Lung microvascular endothelial cell (primary cell): ENCODE results near the gene INAFM2. TPM values are rescaled to one million over a fixed set of nuclear protein-coding genes. Genes with fewer than 3 reads are reported as not detected.

Source experiments
- DNase-seq, 2 donors: peaks; one replicate each; pipeline versions ENCODE4 v3.0.0 to v3.0.0-alpha.2; 2010; ENCODE audit warnings: low read depth in 2 of 2
- total RNA-seq: library from RNA; depleted of rRNA; stranded (reverse); fragments of >200 nt; gene quantifications from 2 replicates; pipeline ENCODE4 v1.2.1, GENCODE V29; 2014

The INAFM2 gene
- total RNA-seq, 1 donor from 2014 or later, result 14.1 TPM

GRCh38 chr15:40306371-40306770 is 17.1 kb upstream of the INAFM2 start:
- no peak for DNase-seq

- DNase-seq, result no peak
Measured at GRCh38 chr15:40306908-40307307, 16.6 kb upstream of the INAFM2 start.

DNA sequence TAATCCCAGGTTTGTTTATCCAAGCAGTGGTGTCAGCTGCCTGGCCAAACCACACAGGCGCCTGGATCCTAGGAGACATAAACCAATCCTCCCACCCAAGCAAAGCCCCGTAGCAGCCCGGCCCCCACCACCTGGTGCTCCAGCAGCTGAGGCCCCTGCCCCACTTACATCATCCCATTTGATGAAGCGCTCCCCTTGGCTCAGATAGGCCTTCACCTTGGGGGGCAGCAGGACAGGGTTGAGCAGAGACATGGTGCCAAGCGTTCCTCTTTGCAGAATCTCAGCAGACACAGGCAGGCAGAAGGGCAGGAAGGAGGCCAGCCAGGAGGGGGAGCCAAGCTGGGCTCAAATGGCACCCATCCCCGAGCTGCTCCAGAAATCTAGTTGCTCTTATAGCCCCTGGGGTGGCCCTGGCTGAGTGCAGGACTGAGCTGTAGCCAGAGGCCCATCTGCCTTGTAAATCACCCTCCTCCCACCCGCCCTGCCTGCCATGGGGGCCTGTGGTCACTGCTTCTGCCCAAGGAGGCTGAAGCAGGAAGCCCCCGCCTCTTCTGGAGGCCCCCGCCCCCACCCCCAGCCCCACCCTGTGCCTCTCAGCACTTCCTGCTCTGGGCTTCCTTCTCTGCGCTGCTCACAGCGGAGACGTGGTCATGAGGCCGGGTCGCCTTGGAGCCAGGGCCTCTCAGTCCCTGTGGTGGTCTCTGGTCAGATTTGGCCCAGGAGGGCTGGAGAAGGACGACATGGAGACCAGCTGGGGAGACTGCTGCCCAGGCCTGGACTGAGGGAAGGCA is 15.9 kb upstream of the INAFM2 start, which contains the start of gene PLCB2:
Gene PLCB2, minus strand, starts transcription at position 515 of the 791 bp plus-strand sequence. Its CDS starts 263 bp downstream, at position 252.
- no peak for DNase-seq

GRCh38 chr15:40309344-40309862 is 14.1 kb upstream of the INAFM2 start:
- DNase-seq, result no peak

- peak; percentile 51 to 74 for DNase-seq
Measured at GRCh38 chr15:40310001-40310959, 13.2 kb upstream of the INAFM2 start.

DNA sequence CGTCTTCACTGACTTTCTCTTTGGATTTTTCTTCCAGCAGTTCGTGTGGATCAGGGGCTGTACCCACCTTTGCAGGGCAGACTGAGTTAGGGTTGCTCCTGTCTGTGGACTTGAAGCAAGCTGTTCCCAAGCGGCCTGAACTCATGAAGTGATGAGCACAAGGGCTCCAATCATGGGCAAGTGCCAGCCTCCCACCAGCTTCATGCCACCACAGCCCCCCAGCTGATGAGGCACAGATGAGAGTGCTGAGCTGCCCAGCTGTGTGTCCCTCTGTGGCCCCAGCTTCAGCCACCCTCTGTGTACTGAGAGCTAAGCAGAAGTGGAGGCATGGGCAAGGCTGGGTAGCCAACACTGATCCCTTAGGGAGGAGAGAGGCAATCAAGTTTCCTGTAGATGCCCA is 12.5 kb upstream of the INAFM2 start:
- no peak for DNase-seq

DNA sequence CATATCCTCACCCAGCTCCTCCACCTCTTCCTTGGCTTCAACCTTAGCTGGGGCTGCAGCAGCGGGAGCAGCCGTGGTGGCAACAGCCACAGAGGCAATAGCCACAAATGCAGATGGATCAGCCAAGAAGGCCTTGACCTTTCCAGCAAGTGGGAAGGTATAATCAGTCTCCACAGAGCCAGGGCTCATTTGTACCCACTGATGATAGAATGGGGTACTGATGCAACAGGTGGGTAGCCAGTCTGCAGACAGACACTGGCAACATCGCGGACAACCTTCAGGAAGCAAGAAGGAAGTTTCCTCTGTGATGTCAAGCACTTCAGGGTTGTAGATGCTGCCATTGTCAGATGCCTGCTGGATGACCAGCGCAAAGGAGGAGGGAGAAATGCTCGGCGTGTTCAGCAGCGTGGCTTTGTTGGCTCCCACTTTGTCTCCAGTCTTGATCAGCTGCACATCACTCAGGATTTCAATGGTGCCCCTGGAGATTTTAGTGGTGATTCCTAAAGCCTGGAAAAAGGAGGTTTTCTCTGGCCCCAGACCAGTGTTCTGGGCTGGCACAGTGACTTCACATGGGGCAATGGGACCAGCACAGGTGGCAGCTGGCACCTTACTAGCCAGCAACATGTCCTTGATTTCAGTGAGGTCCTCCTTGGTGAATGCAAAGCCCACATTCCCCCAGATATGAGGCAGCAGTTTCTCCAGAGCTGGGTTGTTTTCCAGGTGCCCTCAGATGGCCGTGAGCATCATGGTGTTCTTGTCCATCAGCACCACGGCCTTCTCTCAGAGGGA is 10.9 kb upstream of the INAFM2 start:
- no peak for DNase-seq

GRCh38 chr15:40313531-40314398 is 9.7 kb upstream of the INAFM2 start:
- peak; percentile 41 to 58 for DNase-seq

DNA sequence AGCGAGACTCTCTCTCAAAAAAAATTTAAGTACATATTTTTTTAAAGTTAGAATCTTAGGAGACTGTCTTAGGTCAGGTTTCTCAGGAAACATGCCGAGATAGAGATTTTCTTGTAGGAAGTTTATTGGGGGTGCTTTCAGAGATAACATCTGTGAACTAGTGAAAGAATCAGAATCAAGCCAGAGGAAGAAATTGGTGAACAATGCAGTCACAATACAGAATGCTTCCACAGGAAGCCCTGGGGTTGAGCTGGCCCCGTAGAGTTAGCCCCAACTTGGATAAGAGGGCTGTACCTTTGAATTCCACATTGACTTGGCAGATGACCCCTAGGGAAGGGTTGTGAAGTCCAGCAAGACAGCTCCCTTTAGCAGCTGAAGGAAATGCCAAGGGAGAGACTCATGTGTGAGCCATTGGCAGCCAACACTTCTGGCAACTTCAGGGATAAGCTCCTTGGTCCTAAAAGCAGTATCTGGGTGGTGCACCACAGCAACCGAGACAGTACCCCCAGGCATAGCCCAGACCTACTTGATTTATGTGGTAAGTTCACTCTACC is 8.7 kb upstream of the INAFM2 start:
- peak in 1 of 2 donors; percentile 78 for DNase-seq

DNA sequence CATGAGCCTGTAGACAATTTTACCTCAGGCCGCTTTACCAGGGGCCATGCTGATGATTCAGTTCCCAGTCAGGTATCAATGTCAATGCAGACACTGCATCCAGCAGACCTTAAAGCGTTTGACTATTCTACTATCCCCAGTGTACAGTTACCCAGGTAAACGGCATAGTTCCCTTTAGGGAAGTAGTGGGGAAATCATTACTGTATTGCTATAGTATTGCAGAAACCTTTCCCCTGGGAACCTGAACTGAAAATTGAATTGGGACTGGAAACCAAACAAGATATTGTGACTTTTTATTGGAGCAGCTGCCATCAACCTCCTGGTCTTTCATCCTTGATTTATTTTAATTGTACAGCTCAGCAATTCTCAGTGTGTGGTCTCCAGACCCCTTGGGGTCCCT is 6.6 kb upstream of the INAFM2 start:
- DNase-seq, result no peak

GRCh38 chr15:40317580-40317979 is 5.9 kb upstream of the INAFM2 start:
- no peak for DNase-seq

GRCh38 chr15:40320409-40320808 is 3.1 kb upstream of the INAFM2 start:
- DNase-seq, result no peak

DNA sequence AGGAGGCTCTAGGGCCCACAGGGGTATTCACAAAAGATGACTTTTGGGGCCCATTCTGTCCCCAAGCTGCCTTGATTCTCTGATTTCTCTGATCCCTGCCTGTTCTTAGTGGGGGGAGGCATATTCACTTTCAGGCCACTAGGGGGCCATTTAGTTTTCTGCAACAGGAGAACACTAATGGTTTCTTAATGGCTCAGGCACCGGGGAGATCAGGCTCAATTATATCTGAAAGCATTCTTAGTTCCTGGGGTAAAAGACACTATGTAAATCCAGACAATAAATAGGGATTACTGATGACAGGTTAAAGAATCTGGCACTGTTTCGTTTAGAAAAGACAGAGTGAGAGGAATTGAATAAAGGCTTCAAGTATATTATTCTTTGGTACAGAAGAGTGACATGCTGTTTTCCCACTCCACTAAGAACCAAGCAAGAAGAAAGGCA is 2.5 kb upstream of the INAFM2 start:
- DNase-seq, result peak; percentile 71 to 74

DNA sequence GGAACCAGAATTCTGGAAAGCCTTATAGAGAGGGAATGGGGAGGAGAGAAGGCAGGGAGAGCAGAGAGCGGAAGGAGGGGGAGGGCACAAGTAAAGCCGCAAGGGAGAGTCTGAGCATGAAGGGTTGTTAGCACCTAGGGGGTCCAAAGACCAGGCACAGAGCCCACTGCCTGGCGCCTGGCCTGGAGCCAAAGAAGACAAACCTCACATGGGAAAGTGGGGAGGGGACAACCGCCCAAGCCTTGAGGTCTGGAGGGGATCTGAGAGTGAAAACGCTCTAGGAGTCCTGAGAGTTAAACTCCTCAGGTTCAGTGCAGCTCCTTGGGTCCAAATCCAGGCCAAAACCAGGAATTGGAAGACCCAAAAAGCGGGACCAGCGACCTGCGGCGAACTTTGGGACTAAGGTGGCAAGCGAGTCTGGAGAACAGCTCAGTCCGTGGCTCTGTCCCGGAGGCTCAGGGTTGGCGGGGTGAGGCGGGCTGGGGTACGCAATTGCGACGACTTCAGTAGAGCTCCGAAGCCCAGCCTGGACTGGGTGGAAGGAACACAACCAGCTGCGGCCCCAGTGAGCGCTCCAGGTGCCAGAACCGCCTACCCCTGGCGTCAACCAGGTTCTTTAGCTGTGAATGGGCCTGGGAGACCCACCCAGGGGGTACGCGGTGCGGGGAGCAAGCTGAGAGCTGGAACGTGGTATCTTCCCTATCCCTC is 807 bp upstream of the INAFM2 start:
- no peak for DNase-seq

- DNase-seq, result peak; percentile 38 to 44
Measured at GRCh38 chr15:40323953-40324937, 753 bp downstream of the INAFM2 start.

DNA sequence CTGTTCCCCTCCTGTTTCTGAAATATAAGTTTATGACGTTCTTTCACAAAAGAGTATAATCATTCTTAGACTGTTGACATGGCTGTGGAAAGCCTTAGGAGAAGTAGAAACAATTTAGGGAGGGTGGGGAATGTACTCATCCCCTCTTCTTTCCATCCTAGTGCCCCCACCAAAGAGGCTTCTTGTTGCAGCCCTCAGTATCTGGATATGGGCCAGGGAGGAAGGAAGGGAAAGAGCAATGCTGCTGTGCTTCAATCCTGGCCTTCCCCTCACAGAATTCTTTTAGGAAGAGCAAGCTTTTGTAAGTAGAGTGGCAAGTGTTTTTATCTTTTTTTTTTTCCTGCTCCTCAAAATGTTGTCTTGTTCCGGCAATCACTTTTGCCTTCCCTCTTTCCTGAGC is 1.7 kb downstream of the INAFM2 start:
- peak; percentile 49 to 56 for DNase-seq

DNA sequence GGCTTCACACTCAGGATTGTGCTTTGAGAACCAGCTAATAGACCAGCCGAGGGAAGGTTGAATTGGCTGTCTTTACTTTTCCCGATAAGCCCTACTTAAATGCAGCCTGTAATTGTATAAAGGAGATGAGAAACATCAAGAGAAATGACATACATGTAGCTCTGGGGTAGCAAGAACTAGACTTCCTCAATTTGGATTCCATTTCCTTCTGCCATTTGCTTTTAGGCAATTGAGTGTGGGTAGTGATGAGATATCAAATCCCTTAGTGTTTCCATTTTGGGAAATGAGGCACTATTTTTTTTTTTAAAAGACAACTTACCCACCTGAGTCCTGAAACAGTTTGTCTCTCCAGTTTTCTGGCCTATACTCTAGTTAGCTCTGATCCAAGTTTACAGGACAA is 2.2 kb downstream of the INAFM2 start:
- DNase-seq, result no peak

DNA sequence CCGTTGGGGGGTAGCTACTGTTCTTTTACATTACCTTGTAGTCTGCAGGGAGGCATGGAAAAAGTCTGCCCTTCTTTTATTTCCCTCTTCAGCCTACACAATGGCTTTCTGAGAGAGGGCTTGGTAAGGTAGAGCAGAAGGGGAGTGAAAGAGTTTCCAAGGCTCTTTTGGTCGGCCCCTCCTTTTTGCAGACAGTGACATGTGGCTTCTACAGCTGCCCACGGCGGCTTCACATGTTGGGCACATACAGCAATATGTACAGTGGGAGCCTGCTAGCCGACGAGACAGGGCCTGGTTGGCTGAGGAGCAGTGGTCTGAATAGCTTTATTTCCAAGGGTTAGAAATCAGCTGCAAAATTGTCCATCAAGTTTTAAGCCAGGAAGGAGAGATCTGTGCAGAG is 4.0 kb downstream of the INAFM2 start:
- DNase-seq, result no peak
